HG02973 (cell line): Measurements from ENCODE around the gene PTTG1IP.

Experiments used
- ATAC-seq: cut with Tn5 transposase; IDR thresholded peaks from one replicate; pipeline ENCODE4 v1.9.1; 2021; ENCODE audit warnings: moderate library complexity; ENCODE audit not compliant: unreplicated experiment

Gene PTTG1IP

GRCh38 chr21:44831227-44831860 is 42.1 kb downstream of the PTTG1IP start:
- no peak for ATAC-seq

GRCh38 chr21:44829507-44830092 is 43.9 kb downstream of the PTTG1IP start:
- ATAC-seq, result no peak

GRCh38 chr21:44828362-44829056 is 45.0 kb downstream of the PTTG1IP start:
- ATAC-seq, result no peak

GRCh38 chr21:44823179-44823660 is 50.3 kb downstream of the PTTG1IP start:
- ATAC-seq, result no peak

- ATAC-seq, result no peak
Measured at GRCh38 chr21:44822484-44823178, 50.9 kb downstream of the PTTG1IP start.

GRCh38 chr21:44820851-44821250 is 52.6 kb downstream of the PTTG1IP start:
- ATAC-seq, result no peak

- ATAC-seq, result no peak
Measured at GRCh38 chr21:44819283-44820243, 53.9 kb downstream of the PTTG1IP start.

GRCh38 chr21:44818640-44819011 is 54.9 kb downstream of the PTTG1IP start:
- no peak for ATAC-seq

GRCh38 chr21:44817914-44818639 is 55.4 kb downstream of the PTTG1IP start, which contains the start of gene SUMO3:
Gene SUMO3 (minus strand): TSS chr21:44818062. CDS start chr21:44817968, 94 bp downstream.
- peak; percentile 52 for ATAC-seq

- peak; percentile 70 for ATAC-seq
Measured at GRCh38 chr21:44817506-44817880, 56.0 kb downstream of the PTTG1IP start.

- peak; percentile 3 for ATAC-seq
Measured at GRCh38 chr21:44816761-44817505, 56.6 kb downstream of the PTTG1IP start.

GRCh38 chr21:44815852-44816628 is 57.5 kb downstream of the PTTG1IP start:
- ATAC-seq, result no peak

GRCh38 chr21:44815225-44815624 is 58.3 kb downstream of the PTTG1IP start:
- ATAC-seq, result no peak

- no peak for ATAC-seq
Measured at GRCh38 chr21:44814498-44815023, 58.9 kb downstream of the PTTG1IP start.

GRCh38 chr21:44813727-44814126 is 59.8 kb downstream of the PTTG1IP start:
- ATAC-seq, result no peak

GRCh38 chr21:44813149-44813548 is 60.3 kb downstream of the PTTG1IP start:
- ATAC-seq, result no peak

- no peak for ATAC-seq
Measured at GRCh38 chr21:44812640-44813039, 60.9 kb downstream of the PTTG1IP start.

GRCh38 chr21:44810779-44811178 is 62.7 kb downstream of the PTTG1IP start:
- no peak for ATAC-seq
